Breast epithelium (tissue), 3 donors: Measurements from ENCODE around the gene HMGB4.

Source experiments
- POLR2A ChIP-seq: fragments of 450-650 bp; IDR thresholded peaks from one replicate; pipeline ENCODE4 v1.6.1; 2016; ENCODE audit warnings: antibody characterized with exemption, mild to moderate bottlenecking, moderate library complexity
- TF ChIP-seq, protein P1 (sequence below), 3 donors: fragments of 450-650 bp; IDR thresholded peaks; one replicate each; pipeline ENCODE4 v1.5.1; 2016 to 2017; ENCODE audit warnings: antibody characterized with exemption in 3 of 3, mild to moderate bottlenecking in 3 of 3, moderate library complexity in 3 of 3

DNA sequence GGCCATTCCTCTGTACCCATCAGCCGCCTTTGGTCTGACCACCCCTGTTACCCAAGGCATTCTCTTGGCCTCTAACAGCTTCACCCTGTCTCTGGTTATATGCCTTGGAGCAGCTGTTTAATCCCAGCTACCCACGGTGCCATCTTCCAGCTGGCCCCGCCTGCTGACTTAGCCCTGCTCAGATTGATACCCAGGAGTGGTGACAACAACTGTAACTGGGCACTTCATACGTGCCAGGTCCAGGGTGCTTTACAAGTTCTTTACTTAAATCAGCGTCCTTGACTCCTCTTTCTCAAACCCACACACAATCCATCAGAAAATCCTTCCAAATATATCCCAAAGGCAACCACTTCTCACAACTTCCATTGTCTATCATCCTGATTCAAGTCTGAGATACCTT lies 37.2 kb upstream of the HMGB4 start:
- TF ChIP-seq, protein P1, sequence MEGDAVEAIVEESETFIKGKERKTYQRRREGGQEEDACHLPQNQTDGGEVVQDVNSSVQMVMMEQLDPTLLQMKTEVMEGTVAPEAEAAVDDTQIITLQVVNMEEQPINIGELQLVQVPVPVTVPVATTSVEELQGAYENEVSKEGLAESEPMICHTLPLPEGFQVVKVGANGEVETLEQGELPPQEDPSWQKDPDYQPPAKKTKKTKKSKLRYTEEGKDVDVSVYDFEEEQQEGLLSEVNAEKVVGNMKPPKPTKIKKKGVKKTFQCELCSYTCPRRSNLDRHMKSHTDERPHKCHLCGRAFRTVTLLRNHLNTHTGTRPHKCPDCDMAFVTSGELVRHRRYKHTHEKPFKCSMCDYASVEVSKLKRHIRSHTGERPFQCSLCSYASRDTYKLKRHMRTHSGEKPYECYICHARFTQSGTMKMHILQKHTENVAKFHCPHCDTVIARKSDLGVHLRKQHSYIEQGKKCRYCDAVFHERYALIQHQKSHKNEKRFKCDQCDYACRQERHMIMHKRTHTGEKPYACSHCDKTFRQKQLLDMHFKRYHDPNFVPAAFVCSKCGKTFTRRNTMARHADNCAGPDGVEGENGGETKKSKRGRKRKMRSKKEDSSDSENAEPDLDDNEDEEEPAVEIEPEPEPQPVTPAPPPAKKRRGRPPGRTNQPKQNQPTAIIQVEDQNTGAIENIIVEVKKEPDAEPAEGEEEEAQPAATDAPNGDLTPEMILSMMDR (IDR thresholded peaks at IDR 0.05): no peak
- TF ChIP-seq POLR2A: no peak
